Measurements from ENCODE around the gene IFNLR1.

The IFNLR1 gene

GRCh38 chr1:24134376-24134775 lies 52.7 kb downstream of the IFNLR1 start:
- Histone ChIP-seq H3K27me3 (ENCODE audit: low read length) (no peaks in the 10 kb centered on the region), H3K36me3 (ENCODE audit: low read length) (no peaks in the 10 kb centered on the region), H4K20me1 (ENCODE audit: low read depth, low read length) (no peaks in the 10 kb centered on the region), H3F3A (ENCODE audit: insufficient read depth) (no peaks in the 10 kb centered on the region), H3K9me2 (replicated peaks; ENCODE audit: insufficient read depth, low read length) (no peaks in the 10 kb centered on the region), H3K79me2 (ENCODE audit: insufficient read depth, low read length) (no peaks in the 10 kb centered on the region), H3K9ac (ENCODE audit: low read length) (no peak overlapping the region), H3K27ac (ENCODE audit: low read depth, low read length) (no peak overlapping the region), H3K4me2 (ENCODE audit: low read depth, low read length, poor library complexity, severe bottlenecking) (no peak overlapping the region), H2AFZ (ENCODE audit: low read depth, low read length, severe bottlenecking) (no peak overlapping the region), H3K4me3 (ENCODE audit: insufficient read depth, low read length, poor library complexity, severe bottlenecking) (no peak overlapping the region), H3K9me3 (ENCODE audit: insufficient read depth, low read length) (no peaks in the 10 kb centered on the region)
- TF ChIP-seq CTCF (IDR thresholded peaks at IDR 0.05; ENCODE audit: insufficient read depth, low read length, poor library complexity, severe bottlenecking) (no peak), EZH2phosphoT487 (conservative IDR thresholded peaks at IDR 0.05; ENCODE audit: low read length) (no peak)

GRCh38 chr1:24133819-24134218 lies 53.3 kb downstream of the IFNLR1 start:
- no peak overlapping the region for H3K4me2 ChIP-seq (ENCODE audit: low read depth, low read length, poor library complexity, severe bottlenecking)
- H2AFZ ChIP-seq (ENCODE audit: low read depth, low read length, severe bottlenecking) = no peak overlapping the region

DNA sequence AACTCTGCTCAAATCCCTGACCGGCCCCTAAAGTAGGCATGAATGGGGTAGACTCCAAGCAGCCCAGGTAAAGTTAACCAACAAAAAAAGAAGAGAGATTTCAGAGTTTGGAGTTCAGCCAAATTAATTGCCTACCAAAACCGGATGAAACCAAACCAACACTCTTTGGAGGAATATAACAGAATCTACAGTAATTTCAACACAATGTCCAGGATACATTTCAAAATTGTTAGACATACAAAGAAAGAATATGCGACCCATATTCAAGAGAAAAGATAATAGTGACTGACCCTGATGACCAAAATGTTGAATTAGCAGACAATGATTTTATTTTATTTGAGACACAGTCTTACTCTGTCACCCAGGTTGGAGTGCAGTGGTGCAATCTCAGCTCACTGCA lies 56.7 kb downstream of the IFNLR1 start:
- H3K4me3 ChIP-seq (ENCODE audit: insufficient read depth, low read length, poor library complexity, severe bottlenecking) = no peak overlapping the region
- TF ChIP-seq EZH2phosphoT487 (conservative IDR thresholded peaks at IDR 0.05; ENCODE audit: low read length) (no peak), CTCF (IDR thresholded peaks at IDR 0.05; ENCODE audit: insufficient read depth, low read length, poor library complexity, severe bottlenecking) (no peak)
- H3K27ac ChIP-seq (ENCODE audit: low read depth, low read length) = no peak overlapping the region
- H3K79me2 ChIP-seq (ENCODE audit: insufficient read depth, low read length) = no peaks in the 10 kb centered on the region
- H3K27me3 ChIP-seq (ENCODE audit: low read length) = no peaks in the 10 kb centered on the region
- no peaks in the 10 kb centered on the region for H4K20me1 ChIP-seq (ENCODE audit: low read depth, low read length)
- H3K9me2 ChIP-seq (replicated peaks; ENCODE audit: insufficient read depth, low read length) = no peaks in the 10 kb centered on the region
- H3F3A ChIP-seq (ENCODE audit: insufficient read depth) = no peaks in the 10 kb centered on the region
- H2AFZ ChIP-seq (ENCODE audit: low read depth, low read length, severe bottlenecking) = no peak overlapping the region
- H3K4me2 ChIP-seq (ENCODE audit: low read depth, low read length, poor library complexity, severe bottlenecking) = no peak overlapping the region
- H3K9me3 ChIP-seq (ENCODE audit: insufficient read depth, low read length) = no peaks in the 10 kb centered on the region
- no peaks in the 10 kb centered on the region for H3K36me3 ChIP-seq (ENCODE audit: low read length)
- H3K9ac ChIP-seq (ENCODE audit: low read length) = no peak overlapping the region

More at GRCh38 chr1:24133819-24134218, 53.3 kb downstream of the IFNLR1 start:
- Histone ChIP-seq H3F3A (ENCODE audit: insufficient read depth) (no peaks in the 10 kb centered on the region), H3K36me3 (ENCODE audit: low read length) (no peaks in the 10 kb centered on the region), H3K79me2 (ENCODE audit: insufficient read depth, low read length) (no peaks in the 10 kb centered on the region), H3K27ac (ENCODE audit: low read depth, low read length) (no peak overlapping the region), H3K9me3 (ENCODE audit: insufficient read depth, low read length) (no peaks in the 10 kb centered on the region), H3K9me2 (replicated peaks; ENCODE audit: insufficient read depth, low read length) (no peaks in the 10 kb centered on the region), H3K4me3 (ENCODE audit: insufficient read depth, low read length, poor library complexity, severe bottlenecking) (no peak overlapping the region), H3K9ac (ENCODE audit: low read length) (no peak overlapping the region), H4K20me1 (ENCODE audit: low read depth, low read length) (no peaks in the 10 kb centered on the region), H3K27me3 (ENCODE audit: low read length) (no peaks in the 10 kb centered on the region)
- no peak for TF ChIP-seq CTCF (IDR thresholded peaks at IDR 0.05; ENCODE audit: insufficient read depth, low read length, poor library complexity, severe bottlenecking)
- TF ChIP-seq EZH2phosphoT487 (conservative IDR thresholded peaks at IDR 0.05; ENCODE audit: low read length) = no peak

All from SU-DHL-6 (cell line).